ENCODE measurements around the gene NDUFA13. TPM values are rescaled to one million over a fixed set of nuclear protein-coding genes. Genes with fewer than 3 reads are reported as not detected.

NDUFA13 gene
- total RNA-seq, 2 donors from 2014 or later: 175 to 195 TPM

DNA sequence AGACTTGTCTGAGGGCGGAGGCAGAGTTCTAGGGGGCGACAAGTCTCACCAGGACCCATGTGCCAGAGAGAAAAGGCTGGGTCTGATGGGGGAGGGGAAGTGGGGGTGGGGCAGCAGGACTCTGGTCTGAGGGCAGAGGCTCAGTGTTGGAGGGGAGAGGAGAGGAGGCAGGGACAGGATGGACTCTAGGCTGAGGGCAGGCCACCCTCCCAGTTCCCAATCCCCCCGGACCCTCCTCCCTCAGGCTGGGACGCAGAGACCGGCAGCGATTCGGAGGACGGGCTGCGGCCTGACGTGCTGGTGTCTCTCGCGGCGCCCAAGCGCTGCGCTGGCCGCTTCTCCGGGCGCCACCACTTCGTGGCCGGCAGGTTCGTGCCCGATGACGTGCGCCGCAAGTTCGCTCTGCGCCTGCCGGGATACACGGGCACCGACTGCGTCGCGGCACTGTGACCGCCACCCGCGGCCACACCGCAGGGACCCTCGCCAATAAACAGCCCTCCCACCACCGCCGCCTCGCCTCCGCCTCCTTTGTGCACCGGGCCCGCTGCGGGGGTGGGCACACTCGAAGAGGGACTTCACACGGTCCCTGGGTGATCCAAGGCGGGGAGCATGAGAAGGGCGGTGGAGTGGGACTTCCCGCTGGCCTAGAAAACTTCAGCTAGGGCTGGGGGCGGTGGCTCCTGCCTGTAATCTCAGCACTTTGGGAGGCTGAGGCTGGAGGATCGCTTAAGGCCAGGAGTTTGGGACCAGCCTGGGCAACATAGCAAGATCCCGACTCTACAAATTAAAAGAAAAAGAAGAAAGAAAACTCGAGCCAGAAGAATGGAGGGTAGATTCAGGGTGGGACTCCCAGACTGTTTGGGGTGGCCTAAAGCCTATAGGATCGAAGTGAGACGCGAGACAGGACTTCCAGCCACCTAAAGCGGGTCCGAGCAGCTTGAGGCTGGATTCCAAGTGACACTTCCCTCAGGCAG lies 21.3 kb downstream of the NDUFA13 start:
- Mint-ChIP-seq H3K27ac (peak overlapping the region; percentile 86), H3K4me1 (peaks cover 33% of the 10 kb centered on the region)
- ATAC-seq: peak; percentile 59

DNA sequence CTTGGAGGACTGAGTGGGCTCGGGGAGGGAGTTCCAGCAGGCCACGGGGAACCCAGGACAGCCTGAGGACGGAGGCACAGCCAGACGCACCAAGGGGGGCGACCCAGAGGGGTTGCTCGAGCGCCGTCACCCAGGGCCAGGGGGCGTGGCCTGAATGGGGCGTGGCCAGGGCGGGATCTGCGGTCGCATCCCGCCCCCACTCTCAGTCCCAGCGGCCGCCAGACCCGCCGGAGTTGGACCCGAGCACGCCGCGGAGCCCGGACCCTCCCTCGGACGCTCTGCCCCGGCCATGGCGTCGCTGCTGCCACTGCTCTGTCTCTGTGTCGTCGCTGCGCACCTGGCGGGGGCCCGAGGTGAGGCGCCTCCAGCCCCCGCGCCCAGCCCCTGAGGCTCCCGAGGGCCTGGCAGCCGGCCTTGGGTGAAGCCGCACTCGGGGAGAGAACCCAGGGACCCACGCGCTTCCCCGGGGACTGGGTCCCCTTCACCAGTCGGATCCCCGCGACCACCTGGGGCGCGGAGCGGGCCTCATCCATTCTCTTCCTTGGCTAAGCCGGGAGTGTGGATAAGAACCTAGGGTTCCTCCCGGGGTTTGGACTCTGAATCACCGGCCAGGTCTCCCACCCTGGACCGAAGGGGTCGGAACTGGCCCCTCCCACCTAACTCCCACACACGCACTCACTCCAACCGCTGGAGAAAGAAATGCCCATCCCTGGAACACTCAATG lies 22.2 kb downstream of the NDUFA13 start, which contains the start of gene CILP2:
Gene CILP2, plus strand, starts transcription at position 205 of the 724 bp plus-strand sequence. Its CDS starts 85 bp downstream, at position 290.
- H3K27me3 Mint-ChIP-seq: peaks cover 6% of the 10 kb centered on the region
- H3K27ac Mint-ChIP-seq: peak within 1 kb of the TSS; percentile 86
- H3K4me1 Mint-ChIP-seq: peaks cover 33% of the 10 kb centered on the region
- peak within 1 kb of the TSS; percentile 93 for H3K4me3 Mint-ChIP-seq
- H3K36me3 Mint-ChIP-seq (ENCODE audit: low read depth): no peaks in the 10 kb centered on the region
- DNase-seq: peak; percentile 36 to 45 (median 36)
- H3K9me3 ChIP-seq (ENCODE audit: control insufficient read depth, low read length, poor library complexity, severe bottlenecking): no peaks in the 10 kb centered on the region
- no peak for ATAC-seq

More for the DNA sequence above, 21.3 kb downstream of the NDUFA13 start:
- peaks cover 6% of the 10 kb centered on the region for H3K27me3 Mint-ChIP-seq
- no peaks in the 10 kb centered on the region for H3K9me3 ChIP-seq (ENCODE audit: control insufficient read depth, low read length, poor library complexity, severe bottlenecking)
- peak in 2 of 3 donors; percentile 25 to 33 for DNase-seq
- H3K36me3 Mint-ChIP-seq (ENCODE audit: low read depth): no peaks in the 10 kb centered on the region
- H3K4me3 Mint-ChIP-seq: peak overlapping the region; percentile 93

DNA sequence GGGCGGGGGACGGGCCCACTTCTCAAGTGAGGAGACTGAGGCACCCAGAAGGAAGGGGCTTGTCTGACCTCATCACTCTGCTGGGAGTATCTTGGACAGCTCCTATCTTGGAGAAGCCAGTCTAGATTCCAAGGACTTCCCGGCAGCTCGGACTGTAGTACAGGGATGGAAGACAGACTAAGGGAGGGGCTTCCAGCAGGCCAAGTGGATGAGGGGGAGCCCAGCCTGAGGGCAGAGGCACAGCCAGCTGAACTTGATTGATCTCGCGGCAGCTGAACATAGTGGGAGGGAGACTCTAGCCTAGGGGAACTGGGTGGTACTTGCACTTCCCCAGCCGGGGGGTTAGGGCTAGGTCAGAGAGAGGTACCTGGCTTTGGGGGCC lies 22.8 kb downstream of the NDUFA13 start:
- Mint-ChIP-seq H3K4me1 (peaks cover 33% of the 10 kb centered on the region), H3K27ac (no peak overlapping the region), H3K27me3 (peaks cover 6% of the 10 kb centered on the region), H3K4me3 (peak overlapping the region; percentile 71), H3K36me3 (ENCODE audit: low read depth) (no peaks in the 10 kb centered on the region)
- H3K9me3 ChIP-seq (ENCODE audit: control insufficient read depth, low read length, poor library complexity, severe bottlenecking): no peaks in the 10 kb centered on the region
- no peak for ATAC-seq
- DNase-seq: no peak

DNA sequence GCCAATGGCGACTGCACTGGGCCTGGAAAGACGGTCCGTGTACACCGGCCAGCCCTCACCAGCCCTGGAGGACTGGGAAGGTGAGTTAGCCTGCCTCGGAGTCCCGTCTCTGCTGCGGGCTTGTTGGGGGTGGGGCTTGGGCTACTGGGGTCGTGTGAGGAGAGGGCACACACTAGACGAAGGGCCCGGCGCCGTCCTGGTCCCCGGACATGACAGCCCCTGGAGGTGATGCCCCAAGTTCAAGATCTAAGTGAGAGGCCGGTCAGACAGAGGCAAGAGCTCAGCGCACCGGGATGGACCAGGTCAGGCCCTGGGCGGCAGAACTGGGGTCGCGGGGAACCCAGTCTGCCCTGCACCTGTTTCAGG lies 23.7 kb downstream of the NDUFA13 start:
- no peaks in the 10 kb centered on the region for H3K9me3 ChIP-seq (ENCODE audit: control insufficient read depth, low read length, poor library complexity, severe bottlenecking)
- ATAC-seq (no peak), DNase-seq (no peak)
- H3K4me3 Mint-ChIP-seq: peak overlapping the region; percentile 55
- H3K36me3 Mint-ChIP-seq (ENCODE audit: low read depth): no peaks in the 10 kb centered on the region
- no peak overlapping the region for H3K27ac Mint-ChIP-seq
- H3K27me3 Mint-ChIP-seq: peaks cover 6% of the 10 kb centered on the region
- H3K4me1 Mint-ChIP-seq: peaks cover 27% of the 10 kb centered on the region

DNA sequence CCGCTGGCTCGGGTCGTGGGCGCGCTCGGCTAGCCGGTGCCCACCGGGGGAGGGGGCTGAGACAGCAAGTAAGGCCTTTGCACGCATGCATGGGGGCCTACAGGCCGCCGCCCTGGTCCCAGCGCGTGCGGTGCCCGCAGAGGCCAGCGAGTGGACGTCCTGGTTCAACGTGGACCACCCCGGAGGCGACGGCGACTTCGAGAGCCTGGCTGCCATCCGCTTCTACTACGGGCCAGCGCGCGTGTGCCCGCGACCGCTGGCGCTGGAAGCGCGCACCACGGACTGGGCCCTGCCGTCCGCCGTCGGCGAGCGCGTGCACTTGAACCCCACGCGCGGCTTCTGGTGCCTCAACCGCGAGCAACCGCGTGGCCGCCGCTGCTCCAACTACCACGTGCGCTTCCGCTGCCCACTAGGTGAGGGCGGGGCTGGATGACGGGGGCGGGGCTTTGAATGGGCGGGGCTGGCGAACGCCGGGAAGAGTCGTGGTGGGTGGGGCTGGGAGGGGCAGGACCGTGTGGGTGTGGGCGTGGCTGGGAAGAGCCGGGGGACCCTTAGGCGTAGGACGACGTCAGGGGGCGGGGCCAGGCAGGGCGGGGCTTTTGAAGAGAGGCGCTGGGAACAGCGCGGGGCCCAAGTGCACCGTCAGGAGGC lies 24.2 kb downstream of the NDUFA13 start:
- H3K27me3 Mint-ChIP-seq: peaks cover 6% of the 10 kb centered on the region
- H3K27ac Mint-ChIP-seq: no peak overlapping the region

DNA sequence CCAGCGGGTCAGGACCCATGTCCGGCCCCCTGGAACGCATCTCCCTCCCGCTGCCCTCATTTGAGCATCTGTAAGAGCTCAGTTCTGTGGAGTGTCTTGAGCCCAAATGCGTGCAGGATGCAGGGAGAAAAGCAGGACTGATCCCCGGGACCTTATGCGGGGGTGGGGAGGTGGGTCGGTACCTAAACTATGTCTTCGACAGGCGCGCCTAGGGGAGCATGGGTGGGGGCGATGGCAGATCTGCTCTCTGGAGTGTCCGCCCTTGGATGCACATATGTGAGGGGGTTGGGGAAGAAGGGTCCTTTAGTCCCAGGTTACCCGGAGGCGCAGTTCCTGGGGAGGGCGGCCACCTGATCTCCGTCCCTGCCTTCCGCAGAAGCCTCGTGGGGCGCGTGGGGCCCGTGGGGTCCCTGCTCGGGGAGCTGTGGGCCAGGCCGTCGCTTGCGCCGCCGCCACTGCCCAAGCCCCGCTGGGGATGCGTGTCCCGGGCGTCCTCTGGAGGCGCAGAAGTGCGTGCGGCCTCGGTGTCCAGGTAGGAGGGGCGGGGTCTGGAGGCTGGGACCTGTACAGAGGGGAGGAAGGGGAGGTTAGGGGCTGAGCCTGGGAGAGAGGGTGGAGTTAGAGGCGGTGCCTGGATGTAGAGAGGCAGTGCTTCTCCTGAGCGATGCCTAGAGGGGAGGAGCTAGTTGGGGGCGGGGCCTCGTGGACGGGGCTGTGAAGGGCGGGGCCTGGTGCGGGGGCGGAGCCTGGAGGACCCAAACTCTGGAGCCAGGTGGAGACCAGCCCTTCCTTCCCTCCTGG lies 24.9 kb downstream of the NDUFA13 start:
- H3K4me3 Mint-ChIP-seq: peak overlapping the region; percentile 89
- no peak overlapping the region for H3K27ac Mint-ChIP-seq
- ATAC-seq (peak; percentile 83), DNase-seq (peak; percentile 63 to 71 (median 71))
- no peaks in the 10 kb centered on the region for H3K9me3 ChIP-seq (ENCODE audit: control insufficient read depth, low read length, poor library complexity, severe bottlenecking)
- no peaks in the 10 kb centered on the region for H3K36me3 Mint-ChIP-seq (ENCODE audit: low read depth)
- H3K4me1 Mint-ChIP-seq: peaks cover 27% of the 10 kb centered on the region
- peaks cover 6% of the 10 kb centered on the region for H3K27me3 Mint-ChIP-seq

More for the DNA sequence above, 24.2 kb downstream of the NDUFA13 start:
- no peaks in the 10 kb centered on the region for H3K9me3 ChIP-seq (ENCODE audit: control insufficient read depth, low read length, poor library complexity, severe bottlenecking)
- H3K4me3 Mint-ChIP-seq: peak overlapping the region; percentile 89
- no peaks in the 10 kb centered on the region for H3K36me3 Mint-ChIP-seq (ENCODE audit: low read depth)
- H3K4me1 Mint-ChIP-seq: peaks cover 27% of the 10 kb centered on the region
- DNase-seq (peak in 2 of 3 donors; percentile 64 to 65), ATAC-seq (peak; percentile 31)

DNA sequence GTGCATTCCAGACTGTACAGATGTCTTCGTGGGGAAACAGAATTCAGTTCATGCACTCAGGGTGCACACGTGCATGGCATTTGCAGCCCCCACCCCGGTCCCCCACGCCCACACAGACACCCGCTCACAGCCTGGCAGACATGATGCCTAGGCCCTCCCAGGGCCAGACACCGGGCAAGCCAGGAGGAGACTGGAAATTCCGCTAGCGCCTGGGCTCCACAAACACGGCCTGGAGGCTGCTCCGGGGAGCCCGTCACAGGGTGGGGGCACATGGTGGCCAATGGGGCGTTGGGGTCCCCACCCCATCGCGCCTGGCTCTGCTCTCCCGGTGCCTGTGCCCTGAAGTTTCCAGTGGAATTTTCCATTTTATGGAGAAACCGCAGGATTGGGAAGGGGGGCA lies 25.6 kb downstream of the NDUFA13 start:
- H3K9me3 ChIP-seq (ENCODE audit: control insufficient read depth, low read length, poor library complexity, severe bottlenecking): no peaks in the 10 kb centered on the region
- Mint-ChIP-seq H3K27ac (no peak overlapping the region), H3K4me3 (peak overlapping the region; percentile 89), H3K27me3 (peaks cover 6% of the 10 kb centered on the region), H3K4me1 (peaks cover 26% of the 10 kb centered on the region), H3K36me3 (ENCODE audit: low read depth) (no peaks in the 10 kb centered on the region)
- DNase-seq (no peak), ATAC-seq (no peak)

DNA sequence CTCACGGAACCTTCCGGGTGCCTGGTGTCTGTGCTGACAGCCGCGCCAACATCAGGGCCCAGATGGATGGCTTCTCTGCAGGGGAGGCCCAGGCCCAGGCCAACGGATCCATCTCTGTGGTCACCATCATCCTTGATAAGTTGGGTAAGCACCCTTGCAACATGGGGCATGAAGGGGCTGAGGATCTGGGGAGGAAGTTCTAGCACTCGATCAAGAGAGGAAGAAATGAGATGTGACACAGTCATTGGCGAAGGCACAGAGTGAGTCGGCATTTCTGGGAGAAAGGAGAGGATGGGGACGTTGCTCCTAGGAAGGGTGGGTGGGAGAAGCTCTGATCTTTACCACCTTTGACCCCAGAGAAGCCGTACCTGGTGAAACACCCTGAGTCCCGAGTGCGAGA lies 26.5 kb downstream of the NDUFA13 start:
- H3K9me3 ChIP-seq (ENCODE audit: control insufficient read depth, low read length, poor library complexity, severe bottlenecking): no peaks in the 10 kb centered on the region
- Mint-ChIP-seq H3K36me3 (ENCODE audit: low read depth) (no peaks in the 10 kb centered on the region), H3K4me1 (peaks cover 22% of the 10 kb centered on the region), H3K27me3 (peaks cover 6% of the 10 kb centered on the region), H3K4me3 (no peak overlapping the region), H3K27ac (no peak overlapping the region)
- ATAC-seq (no peak), DNase-seq (no peak)

DNA sequence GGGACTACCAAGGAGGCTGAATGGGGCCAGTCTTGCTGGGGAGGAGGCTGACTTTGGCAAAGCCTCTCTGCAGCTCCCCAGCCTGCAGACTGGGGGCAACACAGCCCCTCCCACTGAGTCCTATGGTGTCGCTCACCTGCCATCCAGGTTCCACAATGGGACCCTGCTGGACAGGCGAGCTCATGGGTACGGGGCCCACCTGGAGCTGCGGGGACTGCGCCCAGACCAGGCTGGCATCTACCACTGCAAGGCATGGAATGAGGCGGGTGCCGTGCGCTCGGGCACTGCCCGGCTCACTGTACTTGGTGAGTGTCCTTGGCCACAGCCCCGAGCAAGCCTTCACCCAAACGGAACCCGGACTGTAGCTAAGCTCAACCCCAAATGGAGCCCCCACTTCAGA lies 27.1 kb downstream of the NDUFA13 start:
- ATAC-seq (no peak), DNase-seq (no peak)
- peaks cover 6% of the 10 kb centered on the region for H3K27me3 Mint-ChIP-seq
- H3K36me3 Mint-ChIP-seq (ENCODE audit: low read depth): no peaks in the 10 kb centered on the region
- no peak overlapping the region for H3K4me3 Mint-ChIP-seq
- no peaks in the 10 kb centered on the region for H3K9me3 ChIP-seq (ENCODE audit: control insufficient read depth, low read length, poor library complexity, severe bottlenecking)
- peaks cover 18% of the 10 kb centered on the region for H3K4me1 Mint-ChIP-seq
- H3K27ac Mint-ChIP-seq: no peak overlapping the region

DNA sequence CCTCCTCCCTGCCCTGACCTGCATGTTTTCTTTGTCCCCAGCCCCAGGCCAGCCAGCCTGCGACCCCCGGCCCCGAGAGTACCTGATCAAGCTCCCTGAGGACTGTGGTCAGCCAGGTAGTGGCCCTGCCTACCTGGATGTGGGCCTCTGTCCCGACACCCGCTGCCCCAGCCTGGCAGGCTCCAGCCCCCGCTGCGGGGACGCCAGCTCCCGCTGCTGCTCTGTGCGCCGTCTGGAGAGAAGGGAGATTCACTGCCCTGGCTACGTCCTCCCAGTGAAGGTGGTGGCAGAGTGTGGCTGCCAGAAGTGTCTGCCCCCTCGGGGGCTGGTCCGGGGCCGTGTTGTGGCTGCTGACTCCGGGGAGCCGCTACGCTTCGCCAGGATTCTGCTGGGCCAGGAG lies 27.6 kb downstream of the NDUFA13 start:
- DNase-seq: no peak
- no peaks in the 10 kb centered on the region for H3K9me3 ChIP-seq (ENCODE audit: control insufficient read depth, low read length, poor library complexity, severe bottlenecking)
- no peak overlapping the region for H3K4me3 Mint-ChIP-seq
- peaks cover 15% of the 10 kb centered on the region for H3K4me1 Mint-ChIP-seq
- H3K27ac Mint-ChIP-seq: no peak overlapping the region
- H3K36me3 Mint-ChIP-seq (ENCODE audit: low read depth): no peaks in the 10 kb centered on the region
- peaks cover 4% of the 10 kb centered on the region for H3K27me3 Mint-ChIP-seq
- ATAC-seq: no peak

DNA sequence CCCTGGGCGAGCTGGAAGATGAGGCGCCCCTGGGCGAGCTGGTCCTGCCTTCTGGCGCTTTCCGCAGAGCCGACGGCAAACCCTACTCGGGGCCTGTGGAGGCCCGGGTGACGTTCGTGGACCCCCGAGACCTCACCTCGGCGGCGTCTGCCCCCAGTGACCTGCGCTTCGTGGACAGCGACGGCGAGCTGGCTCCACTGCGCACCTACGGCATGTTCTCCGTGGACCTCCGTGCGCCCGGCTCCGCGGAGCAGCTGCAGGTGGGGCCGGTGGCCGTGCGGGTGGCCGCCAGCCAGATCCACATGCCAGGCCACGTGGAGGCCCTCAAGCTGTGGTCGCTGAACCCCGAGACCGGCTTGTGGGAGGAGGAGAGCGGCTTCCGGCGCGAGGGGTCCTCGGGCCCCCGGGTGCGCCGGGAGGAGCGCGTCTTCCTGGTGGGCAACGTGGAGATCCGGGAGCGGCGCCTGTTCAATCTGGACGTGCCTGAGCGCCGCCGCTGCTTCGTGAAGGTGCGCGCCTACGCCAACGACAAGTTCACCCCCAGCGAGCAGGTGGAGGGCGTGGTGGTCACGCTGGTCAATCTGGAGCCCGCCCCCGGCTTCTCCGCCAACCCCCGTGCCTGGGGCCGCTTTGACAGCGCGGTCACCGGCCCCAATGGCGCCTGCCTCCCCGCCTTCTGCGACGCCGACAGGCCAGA lies 28.4 kb downstream of the NDUFA13 start:
- Mint-ChIP-seq H3K4me3 (no peak overlapping the region), H3K27me3 (no peaks in the 10 kb centered on the region), H3K4me1 (peaks cover 11% of the 10 kb centered on the region), H3K36me3 (ENCODE audit: low read depth) (no peaks in the 10 kb centered on the region), H3K27ac (no peak overlapping the region)
- ATAC-seq: no peak
- no peak for DNase-seq
- H3K9me3 ChIP-seq (ENCODE audit: control insufficient read depth, low read length, poor library complexity, severe bottlenecking): no peaks in the 10 kb centered on the region
